Stimulated activated CD8-positive, alpha-beta memory T cell treated with anti-CD3 and anti-CD28 coated beads, Interleukin-2, amount 100 ng/mL, for 1 hour (primary cell): Measurements from ENCODE around the gene SORCS1.

Experiments
- DNase-seq, 2 donors: peaks; one replicate each; pipeline ENCODE4 v3.0.0-alpha.2; 2020; ENCODE audit warnings: low read depth in 2 of 2

SORCS1 gene

GRCh38 chr10:107104026-107104652 lies 60.4 kb downstream of the SORCS1 start:
- DNase-seq = no peak

- no peak for DNase-seq
Measured at GRCh38 chr10:107103174-107104025, 61.1 kb downstream of the SORCS1 start.

- DNase-seq = no peak
Measured at GRCh38 chr10:107098326-107098725, 66.2 kb downstream of the SORCS1 start.

DNA sequence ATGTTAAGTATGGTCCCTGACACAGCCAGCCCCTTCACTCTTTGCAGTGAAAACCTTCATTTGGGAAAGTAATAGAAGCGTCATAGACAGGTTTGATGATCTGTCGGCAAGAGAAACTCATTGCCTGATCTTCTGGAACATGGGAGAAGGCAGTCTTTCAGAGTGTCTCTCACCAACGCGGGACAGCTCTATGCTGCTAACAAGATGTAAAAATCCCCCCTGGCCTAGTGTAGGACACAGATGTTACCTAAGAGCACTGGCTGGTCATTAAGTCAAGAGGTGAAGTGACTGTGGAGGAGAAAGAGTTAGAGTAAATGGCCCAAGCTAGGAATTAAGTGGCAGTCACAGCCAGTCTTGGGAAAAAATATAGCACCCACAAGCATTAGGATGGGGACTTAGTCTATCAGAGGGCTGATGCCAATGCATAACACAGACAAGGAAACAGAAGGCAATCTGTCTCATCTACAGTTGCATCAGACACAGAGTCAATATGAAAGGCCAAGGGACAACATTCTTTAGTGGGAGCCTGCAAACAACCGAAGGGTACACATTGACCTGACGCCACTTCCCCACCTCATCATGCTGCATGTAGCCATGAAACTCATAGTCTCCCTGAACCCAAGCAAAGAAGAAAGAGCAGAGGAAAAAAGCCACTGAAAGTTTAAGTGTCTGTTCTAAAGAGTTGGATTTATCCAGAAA lies 69.5 kb downstream of the SORCS1 start:
- no peak for DNase-seq

DNA sequence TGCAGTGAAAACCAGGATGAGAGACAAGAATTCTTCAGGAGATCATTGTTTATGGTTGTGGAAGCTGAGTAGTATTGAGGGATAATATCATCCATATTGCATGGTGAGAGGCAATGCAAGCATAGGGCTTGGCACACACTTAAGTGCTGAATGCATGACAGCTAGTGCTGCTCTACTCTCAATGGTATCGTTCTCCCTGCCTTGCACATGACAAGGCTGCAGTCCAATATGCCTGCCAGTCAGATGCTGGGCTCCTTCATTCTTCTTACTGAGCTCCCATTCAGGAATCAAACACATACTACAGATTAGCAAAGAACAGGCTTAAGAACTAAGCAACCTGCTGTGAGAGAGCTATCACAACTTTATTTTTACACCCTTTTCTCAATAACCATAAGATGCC lies 72.2 kb downstream of the SORCS1 start:
- DNase-seq = no peak

GRCh38 chr10:107091126-107091525 lies 73.4 kb downstream of the SORCS1 start:
- DNase-seq = no peak

DNA sequence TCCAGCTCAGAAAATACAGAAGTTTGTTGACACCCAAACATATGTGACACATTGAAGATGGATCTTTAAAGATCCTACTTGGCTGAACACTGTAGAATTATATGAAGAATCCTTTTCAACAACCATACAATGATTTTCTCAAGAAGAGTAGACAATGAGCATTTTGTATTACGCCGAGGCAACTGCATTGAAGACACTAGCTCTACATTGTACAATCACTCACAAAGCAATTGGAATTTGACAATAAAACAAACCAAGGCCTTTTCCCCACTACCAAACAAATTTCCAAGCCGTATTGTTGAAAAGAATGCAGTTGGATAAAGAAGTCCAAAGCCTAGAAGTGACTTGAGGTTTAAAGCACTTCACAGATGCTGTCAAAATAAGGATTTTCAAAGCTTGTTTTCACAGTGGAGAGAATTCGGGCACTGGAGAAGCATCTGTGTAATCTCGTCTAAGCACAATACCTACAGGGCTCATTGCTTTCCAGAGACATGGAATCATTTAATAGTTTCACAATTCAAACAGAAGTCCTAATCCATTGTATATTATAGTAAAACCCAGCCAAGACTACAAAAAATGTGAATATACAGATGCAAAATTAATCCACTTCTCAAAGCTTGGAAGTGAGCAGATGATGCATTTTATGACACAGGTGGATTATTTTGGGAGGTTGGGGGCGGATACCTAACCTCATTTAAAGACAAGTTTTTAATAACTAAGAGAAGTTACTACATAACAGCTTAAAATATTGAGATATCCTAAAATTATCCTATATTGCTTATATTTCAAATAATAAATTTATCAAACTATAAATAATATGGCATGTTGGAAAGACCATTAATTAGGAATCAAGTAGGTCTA lies 78.6 kb downstream of the SORCS1 start:
- no peak for DNase-seq

DNA sequence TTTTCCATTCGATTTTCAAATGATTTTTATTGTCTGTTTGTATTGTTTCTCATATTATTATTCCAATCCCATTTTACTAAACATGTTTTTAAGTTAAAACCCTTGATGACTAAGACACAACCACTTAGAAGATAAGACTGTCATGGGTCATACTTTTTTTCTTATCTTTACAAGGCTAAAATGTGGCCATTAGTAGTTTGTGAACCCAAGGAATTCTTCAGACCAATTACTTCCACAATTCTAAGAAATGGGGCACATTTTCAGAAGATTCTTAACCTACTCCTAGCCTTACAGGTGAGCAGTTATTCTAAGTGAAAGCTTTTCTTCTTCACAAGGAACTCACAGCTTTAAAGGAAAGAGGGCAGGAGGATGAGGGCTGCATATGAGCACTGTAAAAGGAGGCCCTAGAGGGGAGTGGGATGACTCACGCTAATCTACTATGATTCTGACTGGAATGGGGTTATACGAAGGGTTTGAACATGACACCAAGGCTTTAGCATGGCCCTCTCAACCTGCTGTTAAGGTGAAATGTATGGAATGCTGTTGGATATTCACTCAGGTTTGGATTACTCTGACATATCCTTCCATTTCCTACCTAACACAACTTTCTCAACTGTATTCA lies 81.0 kb downstream of the SORCS1 start:
- no peak for DNase-seq

- DNase-seq = no peak
Measured at GRCh38 chr10:107081644-107082043, 82.9 kb downstream of the SORCS1 start.

- no peak for DNase-seq
Measured at GRCh38 chr10:107075117-107075516, 89.4 kb downstream of the SORCS1 start.

DNA sequence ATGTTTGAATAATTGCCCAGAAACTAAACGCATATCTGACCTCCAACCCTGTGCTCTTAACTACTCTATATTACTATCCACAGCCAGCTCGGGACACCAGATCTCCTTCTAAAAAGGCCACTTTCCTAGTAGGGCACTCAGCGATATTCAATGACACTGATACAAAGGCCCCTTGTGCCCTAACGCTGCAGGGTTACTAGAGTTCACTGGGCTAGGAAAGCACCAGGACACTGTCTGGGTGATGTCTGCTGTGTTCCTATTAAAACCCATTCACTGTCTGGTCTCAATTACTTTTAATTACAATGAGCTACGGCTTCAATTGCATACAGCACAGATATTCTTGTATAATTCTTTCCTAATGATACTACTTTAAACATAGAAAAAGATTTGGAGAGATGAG lies 91.7 kb downstream of the SORCS1 start:
- no peak for DNase-seq

DNA sequence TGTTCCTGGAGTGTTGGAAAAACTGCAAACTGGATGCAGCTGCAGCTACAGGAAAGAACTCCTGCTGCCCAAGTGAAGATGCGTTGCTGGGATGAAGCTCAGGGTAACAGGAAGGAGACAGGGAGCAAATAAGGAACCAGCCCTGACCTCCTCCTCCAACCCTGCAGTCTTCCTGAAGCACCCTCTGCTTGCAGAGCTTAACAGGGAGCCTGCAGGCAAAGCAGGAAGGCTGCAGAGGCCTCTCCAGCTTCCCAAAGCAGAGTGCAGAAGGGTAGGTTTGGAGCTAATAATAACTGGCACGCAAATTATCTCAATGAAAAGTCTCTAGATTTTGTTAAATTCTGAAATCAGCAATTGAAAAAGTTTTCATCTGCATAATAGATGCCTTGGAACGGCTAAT lies 92.5 kb downstream of the SORCS1 start:
- no peak for DNase-seq

DNA sequence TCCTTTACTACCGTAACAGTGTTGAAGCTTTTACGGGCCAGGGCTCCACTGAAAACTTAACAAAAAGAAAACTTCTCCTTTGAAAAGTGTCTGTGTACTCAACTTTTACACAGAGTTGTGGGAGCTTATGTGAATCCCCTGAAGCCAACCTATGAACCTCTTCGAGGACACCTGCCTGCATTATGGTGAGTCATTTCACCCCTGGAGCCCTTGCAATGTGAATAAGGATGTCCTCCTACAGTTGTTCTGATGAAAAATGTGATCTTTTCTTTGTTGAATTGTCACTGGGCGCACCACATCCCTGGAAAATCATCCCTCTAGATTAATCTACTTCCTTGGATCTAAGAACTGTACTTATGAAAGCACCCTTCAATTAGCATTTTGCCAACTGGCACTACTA lies 93.2 kb downstream of the SORCS1 start:
- DNase-seq = no peak

DNA sequence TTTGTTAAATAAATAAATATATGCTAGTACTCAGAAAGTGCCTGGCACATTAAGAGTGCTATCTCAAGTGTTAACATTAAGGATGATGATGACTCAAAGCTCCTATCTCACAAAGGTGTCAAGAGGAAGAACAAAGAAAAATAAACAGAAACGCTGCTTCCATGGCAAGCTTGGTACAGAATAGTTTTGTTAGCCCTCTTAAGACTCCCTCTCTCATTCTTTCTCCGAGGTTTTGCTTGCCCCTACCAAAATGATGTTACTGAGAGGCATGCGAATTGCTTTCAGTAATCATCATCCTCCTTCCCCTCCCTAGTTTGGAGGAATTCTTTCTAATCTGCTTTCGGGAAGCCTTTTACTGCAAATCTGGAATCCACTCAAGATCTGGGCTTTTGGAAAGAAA lies 96.7 kb downstream of the SORCS1 start:
- no peak for DNase-seq

GRCh38 chr10:107064075-107064474 lies 100.4 kb downstream of the SORCS1 start:
- DNase-seq = no peak

GRCh38 chr10:107059872-107060271 lies 104.6 kb downstream of the SORCS1 start:
- DNase-seq = no peak

- DNase-seq = no peak
Measured at GRCh38 chr10:107059068-107059804, 105.3 kb downstream of the SORCS1 start.

DNA sequence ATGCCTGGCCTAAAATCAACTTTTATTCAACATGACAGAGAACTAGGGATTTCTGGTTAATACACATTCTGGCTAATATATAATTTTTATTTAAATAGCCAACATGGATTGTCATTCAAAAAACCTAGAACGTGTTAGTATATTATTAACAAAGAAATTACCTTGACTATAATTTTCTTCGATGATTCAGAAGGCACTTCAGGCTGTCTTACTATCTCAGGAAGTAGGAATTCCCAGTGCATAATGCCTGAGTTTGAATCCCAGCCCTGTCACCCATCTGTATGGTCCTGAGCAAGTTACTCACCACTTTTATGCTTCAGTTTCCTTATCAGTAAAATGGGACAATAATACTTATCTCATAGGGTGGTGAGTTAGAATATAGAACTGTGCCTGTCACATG lies 106.2 kb downstream of the SORCS1 start:
- no peak for DNase-seq

GRCh38 chr10:107056182-107056581 lies 108.3 kb downstream of the SORCS1 start:
- DNase-seq = no peak

GRCh38 chr10:107054469-107055156 lies 109.9 kb downstream of the SORCS1 start:
- no peak for DNase-seq
